ENCODE measurements around the gene MEST.
"Not testable (repeated sequence)": the region's sequence is repeated elsewhere in the genome, so short reads cannot be mapped to it uniquely, and the experiment has no call there.

The MEST gene

GRCh38 chr7:130446259-130446658 lies 45.6 kb upstream of the MEST start:
- Histone ChIP-seq H3K14ac (ENCODE audit: low read length in 2 of 2) (no peak overlapping the region), H3K4ac (ENCODE audit: low read depth in 1 of 2, low read length in 2 of 2) (no peak overlapping the region), H3K9ac (ENCODE audit: low read length) (no peak overlapping the region), H3K36me3 (ENCODE audit: control insufficient read depth in 1 of 2, insufficient read depth in 2 of 2, low read depth in 1 of 2, low read length in 2 of 2) (no peaks in the 10 kb centered on the region), H2BK120ac (ENCODE audit: low read depth, low read length) (no peak overlapping the region), H3K79me1 (replicated peaks; ENCODE audit: low read length, poor library complexity, severe bottlenecking) (no peaks in the 10 kb centered on the region), H4K91ac (ENCODE audit: low read length) (no peak overlapping the region), H3K4me2 (ENCODE audit: low read length, poor library complexity, severe bottlenecking) (no peak overlapping the region), H2BK12ac (ENCODE audit: low read length in 2 of 2) (no peak overlapping the region), H3K4me3 (ENCODE audit: insufficient read depth in 1 of 2, low read depth in 1 of 2, low read length in 2 of 2) (no peak overlapping the region), H3K4me1 (ENCODE audit: control insufficient read depth, insufficient read depth, low read depth, low read length) (peaks cover 2% of the 10 kb centered on the region), H4K8ac (ENCODE audit: low read length) (no peak overlapping the region), H3K9me3 (ENCODE audit: control insufficient read depth, low read length) (peaks cover 13% of the 10 kb centered on the region), H3K18ac (ENCODE audit: low read depth in 1 of 2, low read length in 2 of 2) (peak overlapping the region in 1 of 2 experiments; percentile 2), H2AFZ (ENCODE audit: low read depth, low read length) (no peak overlapping the region), H3K27ac (ENCODE audit: low read length, poor library complexity, severe bottlenecking) (no peak overlapping the region), H3K23ac (ENCODE audit: low read length in 2 of 2) (no peak overlapping the region), H3K27me3 (ENCODE audit: control insufficient read depth in 1 of 2, insufficient read depth in 1 of 2, low read length in 2 of 2) (no peaks in the 10 kb centered on the region), H2BK15ac (ENCODE audit: low read depth, poor library complexity, severe bottlenecking) (no peak overlapping the region), H2BK5ac (ENCODE audit: low read depth, low read length, poor library complexity, severe bottlenecking) (no peak overlapping the region), H2AK5ac (ENCODE audit: low read length, severe bottlenecking) (no peak overlapping the region)
- DNase-seq, result no peak
- 97% methylated on average over 3 of the region's 3 CpGs for WGBS

GRCh38 chr7:130451344-130451743 lies 40.5 kb upstream of the MEST start:
- not testable (repeated sequence) for H2BK12ac ChIP-seq (ENCODE audit: low read length in 2 of 2); H3K79me1 ChIP-seq (replicated peaks; ENCODE audit: low read length, poor library complexity, severe bottlenecking); H2BK120ac ChIP-seq (ENCODE audit: low read depth, low read length); H3K36me3 ChIP-seq (ENCODE audit: control insufficient read depth in 1 of 2, insufficient read depth in 2 of 2, low read depth in 1 of 2, low read length in 2 of 2); H2AK5ac ChIP-seq (ENCODE audit: low read length, severe bottlenecking); DNase-seq; H2AFZ ChIP-seq (ENCODE audit: low read depth, low read length); H3K14ac ChIP-seq (ENCODE audit: low read length in 2 of 2); H4K91ac ChIP-seq (ENCODE audit: low read length); H3K18ac ChIP-seq (ENCODE audit: low read depth in 1 of 2, low read length in 2 of 2); H3K23ac ChIP-seq (ENCODE audit: low read length in 2 of 2); H3K4ac ChIP-seq (ENCODE audit: low read depth in 1 of 2, low read length in 2 of 2); H3K27ac ChIP-seq (ENCODE audit: low read length, poor library complexity, severe bottlenecking); H3K4me3 ChIP-seq (ENCODE audit: insufficient read depth in 1 of 2, low read depth in 1 of 2, low read length in 2 of 2); H2BK5ac ChIP-seq (ENCODE audit: low read depth, low read length, poor library complexity, severe bottlenecking); H3K4me1 ChIP-seq (ENCODE audit: control insufficient read depth, insufficient read depth, low read depth, low read length); H3K9ac ChIP-seq (ENCODE audit: low read length); H3K4me2 ChIP-seq (ENCODE audit: low read length, poor library complexity, severe bottlenecking); H4K8ac ChIP-seq (ENCODE audit: low read length); H2BK15ac ChIP-seq (ENCODE audit: low read depth, poor library complexity, severe bottlenecking); H3K27me3 ChIP-seq (ENCODE audit: control insufficient read depth in 1 of 2, insufficient read depth in 1 of 2, low read length in 2 of 2)
- H3K9me3 ChIP-seq (ENCODE audit: control insufficient read depth, low read length), result peaks cover 13% of the 10 kb centered on the region
- 100% methylated on average over 3 of the region's 3 CpGs for WGBS

GRCh38 chr7:130452951-130453350 lies 38.9 kb upstream of the MEST start:
- Histone ChIP-seq H3K14ac (ENCODE audit: low read length in 2 of 2) (no peak overlapping the region), H3K79me1 (replicated peaks; ENCODE audit: low read length, poor library complexity, severe bottlenecking) (no peaks in the 10 kb centered on the region), H3K4me1 (ENCODE audit: control insufficient read depth, insufficient read depth, low read depth, low read length) (no peaks in the 10 kb centered on the region), H3K4ac (ENCODE audit: low read depth in 1 of 2, low read length in 2 of 2) (no peak overlapping the region), H3K36me3 (ENCODE audit: control insufficient read depth in 1 of 2, insufficient read depth in 2 of 2, low read depth in 1 of 2, low read length in 2 of 2) (no peaks in the 10 kb centered on the region), H3K4me2 (ENCODE audit: low read length, poor library complexity, severe bottlenecking) (no peak overlapping the region), H3K27me3 (ENCODE audit: control insufficient read depth in 1 of 2, insufficient read depth in 1 of 2, low read length in 2 of 2) (no peaks in the 10 kb centered on the region), H3K27ac (ENCODE audit: low read length, poor library complexity, severe bottlenecking) (no peak overlapping the region), H2AFZ (ENCODE audit: low read depth, low read length) (no peak overlapping the region), H4K91ac (ENCODE audit: low read length) (no peak overlapping the region), H2BK5ac (ENCODE audit: low read depth, low read length, poor library complexity, severe bottlenecking) (no peak overlapping the region), H3K18ac (ENCODE audit: low read depth in 1 of 2, low read length in 2 of 2) (no peak overlapping the region), H2BK12ac (ENCODE audit: low read length in 2 of 2) (no peak overlapping the region), H3K9me3 (ENCODE audit: control insufficient read depth, low read length) (peaks cover 6% of the 10 kb centered on the region), H2AK5ac (ENCODE audit: low read length, severe bottlenecking) (no peak overlapping the region), H3K23ac (ENCODE audit: low read length in 2 of 2) (no peak overlapping the region), H3K4me3 (ENCODE audit: insufficient read depth in 1 of 2, low read depth in 1 of 2, low read length in 2 of 2) (no peak overlapping the region), H3K9ac (ENCODE audit: low read length) (no peak overlapping the region), H2BK120ac (ENCODE audit: low read depth, low read length) (no peak overlapping the region), H2BK15ac (ENCODE audit: low read depth, poor library complexity, severe bottlenecking) (no peak overlapping the region), H4K8ac (ENCODE audit: low read length) (no peak overlapping the region)
- no peak for DNase-seq
- WGBS, result 80% methylated on average over 3 of the region's 3 CpGs

GRCh38 chr7:130454959-130455358 lies 36.9 kb upstream of the MEST start:
- Histone ChIP-seq H3K18ac (ENCODE audit: low read depth in 1 of 2, low read length in 2 of 2) (no peak overlapping the region), H3K4me1 (ENCODE audit: control insufficient read depth, insufficient read depth, low read depth, low read length) (no peaks in the 10 kb centered on the region), H3K23ac (ENCODE audit: low read length in 2 of 2) (no peak overlapping the region), H3K27me3 (ENCODE audit: control insufficient read depth in 1 of 2, insufficient read depth in 1 of 2, low read length in 2 of 2) (no peaks in the 10 kb centered on the region), H3K9me3 (ENCODE audit: control insufficient read depth, low read length) (peaks cover 15% of the 10 kb centered on the region), H3K36me3 (ENCODE audit: control insufficient read depth in 1 of 2, insufficient read depth in 2 of 2, low read depth in 1 of 2, low read length in 2 of 2) (no peaks in the 10 kb centered on the region), H2BK120ac (ENCODE audit: low read depth, low read length) (no peak overlapping the region), H2BK5ac (ENCODE audit: low read depth, low read length, poor library complexity, severe bottlenecking) (no peak overlapping the region), H4K8ac (ENCODE audit: low read length) (no peak overlapping the region), H3K9ac (ENCODE audit: low read length) (no peak overlapping the region), H3K27ac (ENCODE audit: low read length, poor library complexity, severe bottlenecking) (no peak overlapping the region), H3K14ac (ENCODE audit: low read length in 2 of 2) (no peak overlapping the region), H2BK12ac (ENCODE audit: low read length in 2 of 2) (no peak overlapping the region), H2AK5ac (ENCODE audit: low read length, severe bottlenecking) (no peak overlapping the region), H3K4me3 (ENCODE audit: insufficient read depth in 1 of 2, low read depth in 1 of 2, low read length in 2 of 2) (no peak overlapping the region), H3K4ac (ENCODE audit: low read depth in 1 of 2, low read length in 2 of 2) (no peak overlapping the region), H4K91ac (ENCODE audit: low read length) (no peak overlapping the region), H3K4me2 (ENCODE audit: low read length, poor library complexity, severe bottlenecking) (no peak overlapping the region), H2AFZ (ENCODE audit: low read depth, low read length) (no peak overlapping the region), H2BK15ac (ENCODE audit: low read depth, poor library complexity, severe bottlenecking) (no peak overlapping the region), H3K79me1 (replicated peaks; ENCODE audit: low read length, poor library complexity, severe bottlenecking) (no peaks in the 10 kb centered on the region)
- 100% methylated on average over 1 of the region's 2 CpGs for WGBS
- DNase-seq, result no peak
